ENCODE data around the gene SLC44A4.

SLC44A4 gene

DNA sequence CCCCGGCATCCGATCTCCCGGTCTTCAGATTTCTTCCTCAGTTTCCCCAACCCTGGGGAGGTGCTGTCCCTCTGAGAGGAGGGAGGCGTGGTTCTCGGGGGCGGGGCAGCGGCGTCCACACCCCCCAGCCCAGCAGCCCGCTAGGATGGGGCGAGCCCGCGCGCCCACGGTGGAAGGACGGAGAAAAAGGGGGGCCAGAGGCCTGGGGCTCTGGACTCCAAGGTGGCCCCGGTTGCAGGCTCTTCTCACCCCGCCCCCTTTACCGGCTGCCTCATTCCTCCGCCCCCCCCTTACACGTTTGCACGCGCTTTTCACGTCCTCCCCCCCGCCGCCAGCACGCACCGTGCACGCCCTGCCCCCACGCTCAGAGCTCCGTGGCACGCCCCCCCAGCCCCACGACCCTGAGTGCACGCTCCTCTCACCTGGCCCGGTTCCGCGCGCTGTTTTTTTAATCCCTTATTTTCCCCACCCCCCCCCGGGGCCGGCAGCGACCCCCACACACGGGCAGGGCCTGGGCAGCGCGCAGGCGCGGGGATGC lies 22.7 kb upstream of the SLC44A4 start:
- Histone ChIP-seq H3K9ac (ENCODE audit: low read length) (peak overlapping the region; percentile 88), H3K4me1 (ENCODE audit: control insufficient read depth, insufficient read depth, low read depth, low read length) (peaks cover 20% of the 10 kb centered on the region), H2BK15ac (ENCODE audit: low read depth, poor library complexity, severe bottlenecking) (peak overlapping the region; percentile 41), H3K79me1 (replicated peaks; ENCODE audit: low read length, poor library complexity, severe bottlenecking) (peaks cover 11% of the 10 kb centered on the region), H3K27ac (ENCODE audit: low read length, poor library complexity, severe bottlenecking) (no peak overlapping the region), H3K23ac (ENCODE audit: low read length in 2 of 2) (no peak overlapping the region), H3K9me3 (ENCODE audit: control insufficient read depth, low read length) (no peaks in the 10 kb centered on the region), H3K14ac (ENCODE audit: low read length in 2 of 2) (no peak overlapping the region), H2AFZ (ENCODE audit: low read depth, low read length) (no peak overlapping the region), H4K8ac (ENCODE audit: low read length) (peak overlapping the region; percentile 90), H2BK120ac (ENCODE audit: low read depth, low read length) (peak overlapping the region; percentile 89), H2AK5ac (ENCODE audit: low read length, severe bottlenecking) (no peak overlapping the region), H3K18ac (ENCODE audit: low read depth in 1 of 2, low read length in 2 of 2) (peak overlapping the region; percentile 60 to 63), H3K27me3 (ENCODE audit: control insufficient read depth in 1 of 2, insufficient read depth in 1 of 2, low read length in 2 of 2) (peaks cover 0 to 14% of the 10 kb centered on the region in 2 experiments), H3K4me2 (ENCODE audit: low read length, poor library complexity, severe bottlenecking) (peak overlapping the region; percentile 71), H3K4me3 (ENCODE audit: insufficient read depth in 1 of 2, low read depth in 1 of 2, low read length in 2 of 2) (peak overlapping the region; percentile 64 to 85), H2BK5ac (ENCODE audit: low read depth, low read length, poor library complexity, severe bottlenecking) (peak overlapping the region; percentile 24), H2BK12ac (ENCODE audit: low read length in 2 of 2) (no peak overlapping the region), H3K36me3 (ENCODE audit: control insufficient read depth in 1 of 2, insufficient read depth in 2 of 2, low read depth in 1 of 2, low read length in 2 of 2) (peaks cover 0 to 15% of the 10 kb centered on the region in 2 experiments), H3K4ac (ENCODE audit: low read depth in 1 of 2, low read length in 2 of 2) (peak overlapping the region in 1 of 2 experiments; percentile 32), H4K91ac (ENCODE audit: low read length) (peak overlapping the region; percentile 85)
- peak; percentile 55 for DNase-seq
- 0% methylated on average over 8 of the region's 45 CpGs for WGBS

DNA sequence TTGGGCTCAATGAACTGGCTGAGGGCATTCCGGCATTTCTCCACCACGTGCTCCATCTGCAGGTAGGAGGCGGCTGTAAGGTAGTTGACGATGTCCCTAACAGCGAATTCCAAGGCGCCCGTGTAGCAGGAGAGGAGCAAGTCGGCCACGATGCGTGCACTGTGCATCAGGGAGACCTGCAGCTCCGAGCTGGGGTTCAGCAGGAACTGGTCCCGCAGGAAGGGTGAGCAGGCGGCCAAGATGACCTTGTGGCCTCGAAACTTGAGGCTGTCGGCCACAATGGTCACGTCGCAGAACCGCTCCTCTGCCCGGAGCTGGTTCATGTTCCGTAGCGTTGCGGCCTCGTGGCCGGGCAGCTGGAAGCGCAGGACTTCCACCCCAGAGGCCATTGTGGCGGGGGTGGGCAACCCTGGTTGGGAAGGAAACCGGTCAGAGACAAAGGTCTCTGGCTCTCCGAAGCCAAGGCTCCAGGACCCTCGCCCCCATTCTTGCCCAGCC lies 22.2 kb upstream of the SLC44A4 start:
- no peak for DNase-seq
- H4K8ac ChIP-seq (ENCODE audit: low read length): no peak overlapping the region
- peak overlapping the region; percentile 41 for H2BK15ac ChIP-seq (ENCODE audit: low read depth, poor library complexity, severe bottlenecking)
- H3K4me1 ChIP-seq (ENCODE audit: control insufficient read depth, insufficient read depth, low read depth, low read length): peaks cover 24% of the 10 kb centered on the region
- no peak overlapping the region for H3K14ac ChIP-seq (ENCODE audit: low read length in 2 of 2)
- peaks cover 15% of the 10 kb centered on the region for H3K79me1 ChIP-seq (replicated peaks; ENCODE audit: low read length, poor library complexity, severe bottlenecking)
- no peaks in the 10 kb centered on the region for H3K9me3 ChIP-seq (ENCODE audit: control insufficient read depth, low read length)
- H3K36me3 ChIP-seq (ENCODE audit: control insufficient read depth in 1 of 2, insufficient read depth in 2 of 2, low read depth in 1 of 2, low read length in 2 of 2): peaks cover 3 to 20% of the 10 kb centered on the region in 2 experiments
- peak overlapping the region in 1 of 2 experiments; percentile 8 for H2BK12ac ChIP-seq (ENCODE audit: low read length in 2 of 2)
- H3K4me2 ChIP-seq (ENCODE audit: low read length, poor library complexity, severe bottlenecking): peak overlapping the region; percentile 71
- H2BK120ac ChIP-seq (ENCODE audit: low read depth, low read length): peak overlapping the region; percentile 89
- peak overlapping the region; percentile 72 for H4K91ac ChIP-seq (ENCODE audit: low read length)
- peak overlapping the region in 1 of 2 experiments; percentile 25 for H3K18ac ChIP-seq (ENCODE audit: low read depth in 1 of 2, low read length in 2 of 2)
- H3K27ac ChIP-seq (ENCODE audit: low read length, poor library complexity, severe bottlenecking): no peak overlapping the region
- no peak overlapping the region for H3K23ac ChIP-seq (ENCODE audit: low read length in 2 of 2)
- H3K9ac ChIP-seq (ENCODE audit: low read length): peak overlapping the region; percentile 88
- H2AFZ ChIP-seq (ENCODE audit: low read depth, low read length): no peak overlapping the region
- peak overlapping the region in 1 of 2 experiments; percentile 24 for H3K4ac ChIP-seq (ENCODE audit: low read depth in 1 of 2, low read length in 2 of 2)
- 82% methylated on average over 26 of the region's 29 CpGs for WGBS
- H3K4me3 ChIP-seq (ENCODE audit: insufficient read depth in 1 of 2, low read depth in 1 of 2, low read length in 2 of 2): peak overlapping the region; percentile 64 to 85
- no peak overlapping the region for H2BK5ac ChIP-seq (ENCODE audit: low read depth, low read length, poor library complexity, severe bottlenecking)
- peaks cover 0 to 9% of the 10 kb centered on the region in 2 experiments for H3K27me3 ChIP-seq (ENCODE audit: control insufficient read depth in 1 of 2, insufficient read depth in 1 of 2, low read length in 2 of 2)
- H2AK5ac ChIP-seq (ENCODE audit: low read length, severe bottlenecking): no peak overlapping the region

DNA sequence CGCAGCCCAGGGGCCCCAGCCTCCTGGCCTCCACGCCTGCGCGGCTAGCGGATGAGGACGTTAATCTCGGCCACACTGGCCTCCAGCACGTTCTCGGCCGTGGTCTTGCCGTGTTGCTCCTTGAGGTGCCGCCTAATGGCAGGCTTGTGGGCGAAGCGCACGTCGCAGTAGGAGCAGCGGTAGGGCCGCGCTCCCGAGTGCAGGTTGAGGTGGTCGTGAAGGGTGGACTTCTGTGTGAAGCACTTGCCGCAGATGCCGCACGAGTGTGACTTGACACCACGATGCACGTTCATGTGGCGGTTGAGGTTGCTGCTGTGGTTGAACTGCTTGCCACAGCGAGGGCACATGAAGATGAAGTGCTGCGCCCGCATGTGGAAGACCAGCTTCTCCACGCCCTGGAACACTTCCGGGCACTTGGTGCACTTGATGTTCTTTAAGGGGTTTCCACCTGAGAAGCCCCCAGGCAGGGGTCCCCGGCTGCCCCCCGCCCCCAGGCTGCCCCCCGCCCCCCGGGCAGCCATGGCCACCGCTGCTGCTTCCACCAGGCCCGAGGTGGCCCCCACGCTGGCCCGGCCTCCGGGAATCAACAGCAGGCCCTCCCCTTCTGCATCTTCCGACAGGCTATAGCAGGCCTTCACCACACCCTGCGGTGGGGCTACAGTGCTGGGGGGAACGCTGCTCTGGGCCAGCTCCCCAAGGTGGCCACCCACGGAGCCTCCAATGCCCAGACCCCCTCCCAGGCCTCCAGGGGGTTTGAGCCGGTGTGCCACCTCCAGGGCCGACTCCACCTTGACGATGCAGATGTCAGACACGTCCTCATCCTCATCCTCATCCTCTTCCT lies 21.3 kb upstream of the SLC44A4 start:
- WGBS: 94% methylated on average over 44 of the region's 49 CpGs
- H3K4me1 ChIP-seq (ENCODE audit: control insufficient read depth, insufficient read depth, low read depth, low read length): peaks cover 24% of the 10 kb centered on the region
- H3K4me2 ChIP-seq (ENCODE audit: low read length, poor library complexity, severe bottlenecking): no peak overlapping the region
- H2BK120ac ChIP-seq (ENCODE audit: low read depth, low read length): no peak overlapping the region
- H3K23ac ChIP-seq (ENCODE audit: low read length in 2 of 2): no peak overlapping the region
- no peak overlapping the region for H3K14ac ChIP-seq (ENCODE audit: low read length in 2 of 2)
- H4K91ac ChIP-seq (ENCODE audit: low read length): no peak overlapping the region
- H3K79me1 ChIP-seq (replicated peaks; ENCODE audit: low read length, poor library complexity, severe bottlenecking): peaks cover 18% of the 10 kb centered on the region
- no peak overlapping the region for H2BK5ac ChIP-seq (ENCODE audit: low read depth, low read length, poor library complexity, severe bottlenecking)
- no peak overlapping the region for H2BK15ac ChIP-seq (ENCODE audit: low read depth, poor library complexity, severe bottlenecking)
- H3K36me3 ChIP-seq (ENCODE audit: control insufficient read depth in 1 of 2, insufficient read depth in 2 of 2, low read depth in 1 of 2, low read length in 2 of 2): peaks cover 12 to 20% of the 10 kb centered on the region in 2 experiments
- no peak overlapping the region for H2AFZ ChIP-seq (ENCODE audit: low read depth, low read length)
- H3K4me3 ChIP-seq (ENCODE audit: insufficient read depth in 1 of 2, low read depth in 1 of 2, low read length in 2 of 2): no peak overlapping the region
- no peak overlapping the region for H3K9ac ChIP-seq (ENCODE audit: low read length)
- no peak overlapping the region for H3K27ac ChIP-seq (ENCODE audit: low read length, poor library complexity, severe bottlenecking)
- H4K8ac ChIP-seq (ENCODE audit: low read length): peak overlapping the region; percentile 12
- H3K18ac ChIP-seq (ENCODE audit: low read depth in 1 of 2, low read length in 2 of 2): no peak overlapping the region
- no peak overlapping the region for H3K4ac ChIP-seq (ENCODE audit: low read depth in 1 of 2, low read length in 2 of 2)
- no peak overlapping the region for H2AK5ac ChIP-seq (ENCODE audit: low read length, severe bottlenecking)
- no peaks in the 10 kb centered on the region for H3K9me3 ChIP-seq (ENCODE audit: control insufficient read depth, low read length)
- H3K27me3 ChIP-seq (ENCODE audit: control insufficient read depth in 1 of 2, insufficient read depth in 1 of 2, low read length in 2 of 2): peaks cover 0 to 5% of the 10 kb centered on the region in 2 experiments
- no peak for DNase-seq
- H2BK12ac ChIP-seq (ENCODE audit: low read length in 2 of 2): no peak overlapping the region

DNA sequence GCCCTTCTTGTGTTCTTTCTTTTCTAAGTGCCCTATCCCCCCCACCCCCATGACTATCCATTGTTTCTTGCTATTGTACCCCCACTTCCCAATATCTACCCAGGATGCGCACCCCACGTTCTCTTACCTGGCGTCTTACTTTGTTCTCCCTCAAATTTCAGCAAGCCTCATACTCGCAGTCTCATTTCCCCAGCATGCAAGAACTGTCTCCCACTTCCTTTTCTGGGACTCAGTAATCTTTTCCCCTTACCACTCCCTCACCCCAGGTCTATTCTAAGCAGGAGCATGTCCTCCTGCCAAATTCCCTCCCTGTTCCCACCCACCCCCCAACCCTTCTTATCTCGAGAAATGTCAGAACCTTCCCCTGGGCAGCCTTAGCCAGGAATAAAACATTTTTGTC lies 20.4 kb upstream of the SLC44A4 start:
- no peak overlapping the region for H2BK15ac ChIP-seq (ENCODE audit: low read depth, poor library complexity, severe bottlenecking)
- no peak overlapping the region for H3K23ac ChIP-seq (ENCODE audit: low read length in 2 of 2)
- H2AFZ ChIP-seq (ENCODE audit: low read depth, low read length): no peak overlapping the region
- WGBS: 87% methylated on average over 5 of the region's 5 CpGs
- H4K8ac ChIP-seq (ENCODE audit: low read length): no peak overlapping the region
- no peak overlapping the region for H3K18ac ChIP-seq (ENCODE audit: low read depth in 1 of 2, low read length in 2 of 2)
- no peaks in the 10 kb centered on the region for H3K9me3 ChIP-seq (ENCODE audit: control insufficient read depth, low read length)
- peak overlapping the region; percentile 96 for H3K9ac ChIP-seq (ENCODE audit: low read length)
- H2BK12ac ChIP-seq (ENCODE audit: low read length in 2 of 2): no peak overlapping the region
- DNase-seq: no peak
- no peak overlapping the region for H3K14ac ChIP-seq (ENCODE audit: low read length in 2 of 2)
- no peak overlapping the region for H3K4me2 ChIP-seq (ENCODE audit: low read length, poor library complexity, severe bottlenecking)
- no peak overlapping the region for H2BK5ac ChIP-seq (ENCODE audit: low read depth, low read length, poor library complexity, severe bottlenecking)
- H3K4ac ChIP-seq (ENCODE audit: low read depth in 1 of 2, low read length in 2 of 2): no peak overlapping the region
- peaks cover 16 to 28% of the 10 kb centered on the region in 2 experiments for H3K36me3 ChIP-seq (ENCODE audit: control insufficient read depth in 1 of 2, insufficient read depth in 2 of 2, low read depth in 1 of 2, low read length in 2 of 2)
- no peak overlapping the region for H3K4me3 ChIP-seq (ENCODE audit: insufficient read depth in 1 of 2, low read depth in 1 of 2, low read length in 2 of 2)
- no peak overlapping the region for H2AK5ac ChIP-seq (ENCODE audit: low read length, severe bottlenecking)
- no peak overlapping the region for H2BK120ac ChIP-seq (ENCODE audit: low read depth, low read length)
- H3K27ac ChIP-seq (ENCODE audit: low read length, poor library complexity, severe bottlenecking): no peak overlapping the region
- peaks cover 18% of the 10 kb centered on the region for H3K79me1 ChIP-seq (replicated peaks; ENCODE audit: low read length, poor library complexity, severe bottlenecking)
- H3K27me3 ChIP-seq (ENCODE audit: control insufficient read depth in 1 of 2, insufficient read depth in 1 of 2, low read length in 2 of 2): no peaks in the 10 kb centered on the region
- H3K4me1 ChIP-seq (ENCODE audit: control insufficient read depth, insufficient read depth, low read depth, low read length): peaks cover 24% of the 10 kb centered on the region
- no peak overlapping the region for H4K91ac ChIP-seq (ENCODE audit: low read length)

Data from mesenchymal stem cell (in vitro differentiated cells and primary cell).